Gastrocnemius medialis (tissue), 4 donors: Measurements from ENCODE around the gene FBN2.

Experiments
- CTCF ChIP-seq, 5 experiments: fragments of 450-650 bp in 3 of 5; fragments of 200-600 bp in 2 of 5; sonication (generic) in 2 of 5; IDR thresholded peaks in 4 of 5; conservative IDR thresholded peaks in 1 of 5; 1 replicate in 4 of 5; 2 replicates in 1 of 5; pipeline ENCODE4 v1.5.1; 2016 to 2019; ENCODE audit warnings: antibody characterized with exemption in 5 of 5, mild to moderate bottlenecking in 3 of 5, moderate library complexity in 3 of 5
- POLR2A ChIP-seq, 2 donors: fragments of 450-650 bp; IDR thresholded peaks; one replicate each; pipeline ENCODE4 v1.6.1; 2017; ENCODE audit warnings: antibody characterized with exemption in 2 of 2, mild to moderate bottlenecking in 2 of 2, moderate library complexity in 2 of 2

GRCh38 chr5:128406803-128407202 lies 131.2 kb downstream of the FBN2 start:
- TF ChIP-seq CTCF (IDR thresholded peaks at IDR 0.05 in 4 of 5, conservative IDR thresholded peaks at IDR 0.05 in 1 of 5), result no peak
- TF ChIP-seq POLR2A (IDR thresholded peaks at IDR 0.05), result no peak
